GM12878 (cell line): Measurements from ENCODE around the gene PROSER3. TPM values are rescaled to one million over a fixed set of nuclear protein-coding genes. Genes with fewer than 3 reads are reported as not detected.

ENCODE experiments used
- ATAC-seq: fragments of 200-7000 bp; cut with Tn5 transposase; 3 replicates; pipeline ENCODE4 v1.9.1; 2020; ENCODE audit warnings: mild to moderate bottlenecking, moderate library complexity
- BruUV-seq: library from RNA; stranded (reverse); fragments of 400-500 nt; replicated peaks from 2 replicates; lab custom pipeline; 2021; lab: Mats Ljungman, UMichigan
- CTCF ChIA-PET: fragments of 300-600 bp; sonication (Branson Sonifier 250); formaldehyde crosslinking; extraction: SDS; loops from one replicate; lab custom pipeline; 2021; ENCODE audit warnings: inconsistent platforms; lab: Yijun Ruan, JAX
- POLR2A ChIA-PET: fragments of 350-600 bp; formaldehyde crosslinking; extraction: SDS; loops from one replicate; lab custom pipeline; 2021; ENCODE audit warnings: inconsistent platforms; lab: Charles Lee
- RAD21 ChIA-PET: fragments of 300-600 bp; sonication (Branson Sonifier 250); formaldehyde crosslinking; loops from one replicate; lab custom pipeline; 2023; ENCODE audit warnings: antibody characterized with exemption; ENCODE audit not compliant: unreplicated experiment; lab: Charles Lee
- SMC1A ChIA-PET: fragments of 300-600 bp; sonication (Branson Sonifier 250); formaldehyde crosslinking; loops from one replicate; lab custom pipeline; 2023; ENCODE audit not compliant: unreplicated experiment, uncharacterized antibody; lab: Charles Lee
- DNase-seq: peaks from one replicate; pipeline ENCODE4 v3.0.0-alpha.2; 2011; ENCODE audit warnings: low read depth, low spot score
- FAIRE-seq: peaks from 3 replicates; lab custom pipeline; 2011; peaks lifted over from hg19 to GRCh38; lab: Jason Lieb, UNC
- H2AFZ ChIP-seq: 2 replicates; pipeline ENCODE4 v1.6.0; 2011; ENCODE audit warnings: low read depth, low read length, control low read depth; ENCODE audit not compliant: control insufficient read depth
- H3K27ac ChIP-seq: 2 replicates; pipeline ENCODE4 v1.5.1; 2011; ENCODE audit warnings: control low read depth; ENCODE audit not compliant: control insufficient read depth, insufficient read depth
- H3K27me3 ChIP-seq, 2 experiments: replicated peaks in 1 of 2; 2 replicates each; pipeline versions ENCODE4 v1.6.0 to v1.6.1; 2011; ENCODE audit warnings: low read length in 1 of 2; ENCODE audit not compliant: control insufficient read depth in 2 of 2, insufficient read depth in 2 of 2
- H3K36me3 ChIP-seq, 2 experiments: 2 replicates each; pipeline ENCODE4 v1.5.1; 2011; ENCODE audit warnings: low read length in 1 of 2; ENCODE audit not compliant: control insufficient read depth in 2 of 2, insufficient read depth in 2 of 2
- H3K4me1 ChIP-seq: 2 replicates; pipeline ENCODE4 v1.6.1; 2011; ENCODE audit warnings: mild to moderate bottlenecking, low read length, moderate library complexity, mixed read lengths; ENCODE audit not compliant: control insufficient read depth, insufficient read depth
- H3K4me2 ChIP-seq: 2 replicates; pipeline ENCODE4 v1.6.0; 2011; ENCODE audit warnings: control low read depth; ENCODE audit not compliant: control insufficient read depth, insufficient read depth
- H3K4me3 ChIP-seq: fragments of 200-600 bp; sonication (generic); 2 replicates; pipeline ENCODE4 v1.5.1; 2016
- H3K79me2 ChIP-seq: 2 replicates; pipeline ENCODE4 v1.6.0; 2011; ENCODE audit warnings: low read length; ENCODE audit not compliant: control insufficient read depth, insufficient read depth
- H3K9ac ChIP-seq: 2 replicates; pipeline ENCODE4 v1.8.0; 2011; ENCODE audit warnings: low read length, control low read depth, mixed read lengths; ENCODE audit not compliant: control insufficient read depth, insufficient read depth
- H3K9me3 ChIP-seq: replicated peaks from 3 replicates; pipeline ENCODE4 v1.5.1; 2011; ENCODE audit warnings: mild to moderate bottlenecking, low read length; ENCODE audit not compliant: control insufficient read depth, insufficient read depth
- H4K20me1 ChIP-seq: 2 replicates; pipeline ENCODE4 v1.6.0; 2011; ENCODE audit not compliant: control insufficient read depth, insufficient read depth
- CREB1 ChIP-seq: IDR thresholded peaks from 2 replicates; pipeline ENCODE4 v1.6.1; 2012; ENCODE audit warnings: low read depth, mild to moderate bottlenecking, inconsistent platforms
- FOS ChIP-seq: IDR thresholded peaks from 3 replicates; pipeline ENCODE4 v1.6.1; 2011; ENCODE audit warnings: borderline replicate concordance; ENCODE audit not compliant: insufficient read length; ENCODE audit errors: extremely low read depth
- KAT2A ChIP-seq: conservative IDR thresholded peaks from 2 replicates; pipeline ENCODE4 v1.6.1; 2011; ENCODE audit warnings: low read depth, low read length; ENCODE audit not compliant: control insufficient read depth
- RCOR1 ChIP-seq: conservative IDR thresholded peaks from 2 replicates; pipeline ENCODE4 v1.6.1; 2012; ENCODE audit warnings: low read depth, low read length, improper control_type of control experiment
- SPI1 ChIP-seq: IDR thresholded peaks from 2 replicates; pipeline ENCODE4 v1.6.1; 2011; ENCODE audit warnings: low read depth, mild to moderate bottlenecking, low read length, moderate library complexity, borderline replicate concordance; ENCODE audit not compliant: insufficient read depth
- SRF ChIP-seq, 2 experiments: IDR thresholded peaks; 2 replicates each; pipeline ENCODE4 v1.6.1; 2011; ENCODE audit warnings: low read depth in 2 of 2, low read length in 2 of 2, mild to moderate bottlenecking in 1 of 2, moderate library complexity in 1 of 2
- STAT1 ChIP-seq: fragments of 450-650 bp; conservative IDR thresholded peaks from 2 replicates; pipeline ENCODE4 v1.6.1; 2014; ENCODE audit warnings: antibody characterized with exemption, mild to moderate bottlenecking
- SUPT20H ChIP-seq: IDR thresholded peaks from 2 replicates; pipeline ENCODE4 v1.6.1; 2011; ENCODE audit warnings: low read depth, mild to moderate bottlenecking, low read length, moderate library complexity, borderline replicate concordance; ENCODE audit not compliant: control insufficient read depth
- TARDBP ChIP-seq: IDR thresholded peaks from 2 replicates; pipeline ENCODE4 v1.6.1; 2016; ENCODE audit warnings: borderline replicate concordance
- WGBS: methylation state at CpG from one replicate; pipeline ENCODE4 v1.1.6; 2016; ENCODE audit warnings: low lambda C conversion rate; ENCODE audit not compliant: insufficient replicate concordance, insufficient coverage; ENCODE audit errors: missing lambda C conversion rate; 5-methylcytosine and 5-hydroxymethylcytosine counted together
- in situ Hi-C: fragments of 300-500 bp; cut with MboI; formaldehyde crosslinking; loops from 9 replicates; pipeline ENCODE4 v1.14.3; 2018; ENCODE audit warnings: mixed read lengths
- intact Hi-C: fragments of 100-400 bp; cut with micrococcal nuclease; formaldehyde crosslinking; loops from one replicate; pipeline ENCODE4 v1.14.2; 2022; ENCODE audit not compliant: unreplicated experiment
- polyA plus RNA-seq, 11 experiments: library from polyadenylated mRNA; depleted of rRNA in 4 of 11; unstranded in 6 of 11; stranded (reverse) in 5 of 11; fragments of >200 nt; fragmentation: Nextera tagmentation in 4 of 11; fragmentation: Illumina TruSeq in 1 of 11; extraction: Ambion mirVana in 4 of 11; extraction: Trizol in 1 of 11; gene quantifications; 1 replicate in 1 of 11; 2 replicates in 10 of 11; pipeline versions ENCODE4 v1.2.1 to v1.2.3, GENCODE V29; 2011 to 2016; ENCODE audit warnings: inconsistent platforms in 2 of 11, missing spikeins in 2 of 11, low read depth in 1 of 11
- total RNA-seq, 4 experiments: library from RNA; depleted of rRNA in 3 of 4; stranded (reverse); fragments of >200 nt in 3 of 4; fragmentation: Illumina TruSeq in 1 of 4; extraction: Trizol in 1 of 4; gene quantifications; 2 replicates each; pipeline versions ENCODE4 v1.2.1 to v1.2.3, GENCODE V29; 2013 to 2021
- TF ChIP-seq, protein P1 (sequence below): IDR thresholded peaks from 2 replicates; pipeline ENCODE4 v1.6.1; 2011; ENCODE audit warnings: borderline replicate concordance, low read depth, mild to moderate bottlenecking, moderate library complexity, low read length; ENCODE audit not compliant: insufficient read depth, poor library complexity, severe bottlenecking
- TF ChIP-seq, protein P2 (sequence below): IDR thresholded peaks from 2 replicates; pipeline ENCODE4 v1.6.1; 2011; ENCODE audit warnings: low read depth, mild to moderate bottlenecking, low read length, moderate library complexity, borderline replicate concordance; ENCODE audit errors: extremely low read depth

The PROSER3 gene
- total and polyA plus RNA-seq, 10 of the 15 experiments (the other 5 are each of a cell fraction or from before 2014, with no cell fraction given) = 0.85 to 25.1 (median 9.6) TPM

DNA sequence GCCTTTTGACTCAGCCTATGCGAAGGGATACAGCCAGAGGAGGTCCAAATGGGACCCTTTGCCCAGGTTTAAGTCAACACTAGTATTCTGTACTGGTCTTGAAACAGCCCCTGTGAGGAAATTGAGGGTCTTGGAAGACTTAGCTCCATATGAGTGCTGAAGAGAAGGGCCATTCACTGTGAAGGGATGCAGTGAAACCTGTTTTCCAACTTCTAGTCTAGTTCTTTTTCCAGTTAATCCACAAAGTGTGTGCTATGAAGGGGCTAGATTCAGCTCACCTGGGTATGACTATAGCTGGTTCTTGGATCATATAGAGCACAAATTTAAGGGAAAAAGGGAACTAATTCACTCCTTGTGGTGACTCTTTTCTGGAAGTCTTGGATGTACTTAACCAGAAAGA is 49.6 kb upstream of the PROSER3 start:
- ATAC-seq (no peak), DNase-seq (no peak), FAIRE-seq (no peak)
- Histone ChIP-seq H3K4me1 (peaks cover 28% of the 10 kb centered on the region), H3K9ac (no peak overlapping the region), H3K27ac (no peak overlapping the region), H3K27me3 (no peaks in the 10 kb centered on the region), H3K36me3 (no peaks in the 10 kb centered on the region), H3K9me3 (no peaks in the 10 kb centered on the region), H3K4me2 (no peak overlapping the region), H3K79me2 (peaks cover 12% of the 10 kb centered on the region), H3K4me3 (no peak overlapping the region), H2AFZ (no peak overlapping the region), H4K20me1 (no peaks in the 10 kb centered on the region)
- 100% methylated on average over 1 of the region's 1 CpG for WGBS
- ChIA-PET RAD21 (interaction anchor here (1.4 kb wide), 1 partner anchor 11 kb away, joined by 5 read pairs; no protein-coding TSS in a partner anchor), POLR2A (interaction anchor here (0.6 to 12.1 kb wide), 4 partner anchors 9 to 192 kb away, joined by 4 to 516 read pairs (median 5); partner anchors contain the start of genes PSENEN, U2AF1L4 and ZBTB32), SMC1A (interaction anchor here (1.0 to 2.5 kb wide), 3 partner anchors 8 to 13 kb away, joined by 3 to 13 read pairs (median 4); no protein-coding TSS in a partner anchor), CTCF (interaction anchor here (0.8 to 1.5 kb wide), 2 partner anchors 9 to 11 kb away, joined by 3 to 4 read pairs; no protein-coding TSS in a partner anchor)
- in situ Hi-C loops = no loop called here
- TF ChIP-seq SRF (IDR thresholded peaks at IDR 0.05; ENCODE audit: low read depth in 2 of 2, low read length in 2 of 2) (no peak), RCOR1 (no peak), KAT2A (no peak), CREB1 (no peak), TARDBP (no peak), SPI1 (no peak), FOS (no peak), STAT1 (no peak), SUPT20H (no peak)
- TF ChIP-seq, protein P1, sequence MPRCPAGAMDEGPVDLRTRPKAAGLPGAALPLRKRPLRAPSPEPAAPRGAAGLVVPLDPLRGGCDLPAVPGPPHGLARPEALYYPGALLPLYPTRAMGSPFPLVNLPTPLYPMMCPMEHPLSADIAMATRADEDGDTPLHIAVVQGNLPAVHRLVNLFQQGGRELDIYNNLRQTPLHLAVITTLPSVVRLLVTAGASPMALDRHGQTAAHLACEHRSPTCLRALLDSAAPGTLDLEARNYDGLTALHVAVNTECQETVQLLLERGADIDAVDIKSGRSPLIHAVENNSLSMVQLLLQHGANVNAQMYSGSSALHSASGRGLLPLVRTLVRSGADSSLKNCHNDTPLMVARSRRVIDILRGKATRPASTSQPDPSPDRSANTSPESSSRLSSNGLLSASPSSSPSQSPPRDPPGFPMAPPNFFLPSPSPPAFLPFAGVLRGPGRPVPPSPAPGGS = no peak
- TF ChIP-seq, protein P2, sequence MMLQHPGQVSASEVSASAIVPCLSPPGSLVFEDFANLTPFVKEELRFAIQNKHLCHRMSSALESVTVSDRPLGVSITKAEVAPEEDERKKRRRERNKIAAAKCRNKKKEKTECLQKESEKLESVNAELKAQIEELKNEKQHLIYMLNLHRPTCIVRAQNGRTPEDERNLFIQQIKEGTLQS = no peak
- no TSS peak for BruUV-seq
- intact Hi-C loops = no loop called here
